Measurements from ENCODE around the gene TBC1D22A. TPM values are rescaled to one million over a fixed set of nuclear protein-coding genes. Genes with fewer than 3 reads are reported as not detected.

Gene TBC1D22A
- polyA plus RNA-seq, 1 of the 3 experiments (the other 2 are of a cell fraction) = 16.5 TPM

- TF ChIP-seq, protein P1, sequence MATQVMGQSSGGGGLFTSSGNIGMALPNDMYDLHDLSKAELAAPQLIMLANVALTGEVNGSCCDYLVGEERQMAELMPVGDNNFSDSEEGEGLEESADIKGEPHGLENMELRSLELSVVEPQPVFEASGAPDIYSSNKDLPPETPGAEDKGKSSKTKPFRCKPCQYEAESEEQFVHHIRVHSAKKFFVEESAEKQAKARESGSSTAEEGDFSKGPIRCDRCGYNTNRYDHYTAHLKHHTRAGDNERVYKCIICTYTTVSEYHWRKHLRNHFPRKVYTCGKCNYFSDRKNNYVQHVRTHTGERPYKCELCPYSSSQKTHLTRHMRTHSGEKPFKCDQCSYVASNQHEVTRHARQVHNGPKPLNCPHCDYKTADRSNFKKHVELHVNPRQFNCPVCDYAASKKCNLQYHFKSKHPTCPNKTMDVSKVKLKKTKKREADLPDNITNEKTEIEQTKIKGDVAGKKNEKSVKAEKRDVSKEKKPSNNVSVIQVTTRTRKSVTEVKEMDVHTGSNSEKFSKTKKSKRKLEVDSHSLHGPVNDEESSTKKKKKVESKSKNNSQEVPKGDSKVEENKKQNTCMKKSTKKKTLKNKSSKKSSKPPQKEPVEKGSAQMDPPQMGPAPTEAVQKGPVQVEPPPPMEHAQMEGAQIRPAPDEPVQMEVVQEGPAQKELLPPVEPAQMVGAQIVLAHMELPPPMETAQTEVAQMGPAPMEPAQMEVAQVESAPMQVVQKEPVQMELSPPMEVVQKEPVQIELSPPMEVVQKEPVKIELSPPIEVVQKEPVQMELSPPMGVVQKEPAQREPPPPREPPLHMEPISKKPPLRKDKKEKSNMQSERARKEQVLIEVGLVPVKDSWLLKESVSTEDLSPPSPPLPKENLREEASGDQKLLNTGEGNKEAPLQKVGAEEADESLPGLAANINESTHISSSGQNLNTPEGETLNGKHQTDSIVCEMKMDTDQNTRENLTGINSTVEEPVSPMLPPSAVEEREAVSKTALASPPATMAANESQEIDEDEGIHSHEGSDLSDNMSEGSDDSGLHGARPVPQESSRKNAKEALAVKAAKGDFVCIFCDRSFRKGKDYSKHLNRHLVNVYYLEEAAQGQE (IDR thresholded peaks at IDR 0.05; ENCODE audit: low read depth, low read length) = no peak
Observed at GRCh38 chr22:46795845-46796565, 33.6 kb downstream of the TBC1D22A start (continued).

DNA sequence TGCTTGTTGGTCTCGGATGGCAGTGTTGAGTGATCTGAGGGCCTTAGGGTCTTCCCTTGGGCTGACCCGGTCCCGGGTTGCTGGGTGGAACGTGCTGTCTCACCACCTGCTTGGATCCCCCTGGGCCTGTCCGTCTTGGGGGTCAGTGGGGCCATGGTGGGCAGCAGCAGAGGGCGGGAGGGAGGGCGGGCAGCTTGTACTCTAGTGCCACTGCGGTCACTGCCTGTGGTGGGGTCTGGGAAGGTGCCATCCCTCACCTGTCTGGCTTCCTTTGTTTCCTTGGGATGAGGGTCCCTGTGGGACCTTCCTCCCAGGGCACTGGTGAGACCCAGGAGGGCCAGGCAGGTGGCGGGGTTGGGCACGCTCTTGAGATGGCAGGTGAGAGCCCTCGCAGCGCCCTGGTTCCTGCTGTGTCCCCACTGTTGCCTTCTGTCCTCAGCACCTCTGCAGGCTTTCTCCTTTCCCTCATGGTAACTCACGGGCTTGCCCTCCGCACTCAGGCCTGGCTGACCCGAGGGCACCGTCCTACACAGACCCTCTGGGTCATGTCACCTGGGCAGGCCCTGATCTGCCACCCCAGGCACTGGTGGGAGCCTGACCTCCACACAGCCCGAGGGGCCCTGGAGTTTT, 34.2 kb downstream of the TBC1D22A start:
- ChIA-PET POLR2A (no interaction called here), CTCF (no interaction called here)
- H3K79me2 ChIP-seq (ENCODE audit: insufficient read depth) = peaks cover 3% of the 10 kb centered on the region; the same call in 1 of the 2 replicates
- no peak overlapping the region for H3K27ac ChIP-seq (ENCODE audit: low read depth in 2 of 2, low read length in 1 of 2)
- no peak overlapping the region for H2AFZ ChIP-seq (ENCODE audit: low read depth)
- peaks cover 12 to 38% of the 10 kb centered on the region in 2 experiments for H3K36me3 ChIP-seq (replicated peaks in 1 of 2; ENCODE audit: control insufficient read depth in 1 of 2, insufficient read depth in 2 of 2, low read length in 1 of 2)
- H4K20me1 ChIP-seq (ENCODE audit: insufficient read depth) = peaks cover 10% of the 10 kb centered on the region; the same call in 1 of the 2 replicates
- peaks cover 0 to 3% of the 10 kb centered on the region in 2 experiments; a peak in 1 of 4 replicates for H3K4me1 ChIP-seq (ENCODE audit: control insufficient read depth in 1 of 2, insufficient read depth in 2 of 2, low read depth in 1 of 2, low read length in 1 of 2)
- DNase-seq = no peak
- TF ChIP-seq EP300 (IDR thresholded peaks at IDR 0.05; ENCODE audit: borderline replicate concordance in 1 of 2, low read depth in 1 of 2, low read length in 1 of 2) (no peak), SMC3 (IDR thresholded peaks at IDR 0.05; ENCODE audit: low read depth, low read length) (no peak), TEAD4 (IDR thresholded peaks at IDR 0.05; ENCODE audit: borderline replicate concordance, insufficient read depth) (no peak), GATA2 (CRISPR knock-in tag; IDR thresholded peaks at IDR 0.05) (no peak), USF1 (IDR thresholded peaks at IDR 0.05; ENCODE audit: borderline replicate concordance, low read depth) (no peak), EZH2phosphoT487 (IDR thresholded peaks at IDR 0.05; ENCODE audit: borderline replicate concordance, low read depth) (no peak), CHD2 (IDR thresholded peaks at IDR 0.05; ENCODE audit: low read length, partially characterized antibody) (no peak), MAX (IDR thresholded peaks at IDR 0.05; ENCODE audit: low read depth) (no peak), NRF1 (IDR thresholded peaks at IDR 0.05; ENCODE audit: low read depth, low read length) (no peak), FOXJ3 (CRISPR knock-in tag; IDR thresholded peaks at IDR 0.05) (no peak)
- TF ChIP-seq, protein P2, sequence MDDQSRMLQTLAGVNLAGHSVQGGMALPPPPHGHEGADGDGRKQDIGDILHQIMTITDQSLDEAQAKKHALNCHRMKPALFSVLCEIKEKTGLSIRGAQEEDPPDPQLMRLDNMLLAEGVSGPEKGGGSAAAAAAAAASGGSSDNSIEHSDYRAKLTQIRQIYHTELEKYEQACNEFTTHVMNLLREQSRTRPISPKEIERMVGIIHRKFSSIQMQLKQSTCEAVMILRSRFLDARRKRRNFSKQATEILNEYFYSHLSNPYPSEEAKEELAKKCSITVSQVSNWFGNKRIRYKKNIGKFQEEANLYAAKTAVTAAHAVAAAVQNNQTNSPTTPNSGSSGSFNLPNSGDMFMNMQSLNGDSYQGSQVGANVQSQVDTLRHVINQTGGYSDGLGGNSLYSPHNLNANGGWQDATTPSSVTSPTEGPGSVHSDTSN (IDR thresholded peaks at IDR 0.05) = no peak
- no peak overlapping the region for H3K4me3 ChIP-seq (ENCODE audit: low read depth in 2 of 2, low read length in 1 of 2)
- H3K4me2 ChIP-seq = no peak overlapping the region
- H3K9ac ChIP-seq = no peak overlapping the region
- peaks cover 6% of the 10 kb centered on the region for H3F3A ChIP-seq (replicated peaks; ENCODE audit: insufficient read depth)
- H3K9me2 ChIP-seq = no peaks in the 10 kb centered on the region
- no peaks in the 10 kb centered on the region for H3K9me3 ChIP-seq
- no peaks in the 10 kb centered on the region for H3K27me3 ChIP-seq (ENCODE audit: insufficient read depth)
- WGBS (ENCODE audit: low lambda C conversion rate) = 86% methylated on average over 5 of the region's 17 CpGs
